HEK293 (cell line): Measurements from ENCODE around the gene SLC25A38.

Source experiments
- CTCF ChIA-PET: fragments of 350-600 bp; formaldehyde crosslinking; extraction: SDS; loops from one replicate; lab custom pipeline; 2021; ENCODE audit warnings: antibody characterized with exemption; lab: Yijun Ruan, JAX
- POLR2A ChIA-PET: fragments of 300-600 bp; formaldehyde crosslinking; extraction: SDS; loops from one replicate; lab custom pipeline; 2020; ENCODE audit warnings: antibody characterized with exemption, inconsistent platforms; lab: Yijun Ruan, JAX
- H3K27ac ChIP-seq: fragments of 200-500 bp; sonication (Bioruptor generic); 2 replicates; pipeline ENCODE4 v1.5.1; 2014; ENCODE audit warnings: low read depth, low read length, control low read depth, inconsistent platforms; ENCODE audit errors: extremely low read depth
- H3K36me3 ChIP-seq, 2 experiments: fragments of 200-500 bp in 1 of 2; sonication (Bioruptor generic) in 1 of 2; 1 replicate in 1 of 2; 2 replicates in 1 of 2; pipeline ENCODE4 v1.5.1; 2014 to 2017; ENCODE audit warnings: inconsistent platforms in 2 of 2, low read length in 2 of 2; ENCODE audit not compliant: control insufficient read depth in 2 of 2, insufficient read depth in 1 of 2
- H3K4me1 ChIP-seq: fragments of 200-500 bp; sonication (Bioruptor generic); 2 replicates; pipeline ENCODE4 v1.5.1; 2014; ENCODE audit warnings: mild to moderate bottlenecking, low read length, inconsistent platforms; ENCODE audit not compliant: control insufficient read depth, insufficient read depth
- H3K4me3 ChIP-seq: 2 replicates; pipeline ENCODE4 v1.5.1; 2011; ENCODE audit warnings: low read depth, mild to moderate bottlenecking, control low read depth, low read length, moderate library complexity
- H3K9me3 ChIP-seq: fragments of 200-500 bp; sonication (Bioruptor generic); 2 replicates; pipeline ENCODE4 v1.5.1; 2014; ENCODE audit warnings: low read depth, low read length, inconsistent platforms; ENCODE audit not compliant: control insufficient read depth, insufficient read depth
- ATF2 ChIP-seq: fragments of 450-650 bp; formaldehyde crosslinking; IDR thresholded peaks from 2 replicates; pipeline ENCODE4 v1.5.1; 2016; ENCODE audit warnings: missing biosample characterization, missing genetic modification characterization, low read depth
- ELK4 ChIP-seq: IDR thresholded peaks from 2 replicates; pipeline ENCODE4 v1.6.1; 2011; ENCODE audit warnings: mild to moderate bottlenecking, low read depth, low read length, borderline replicate concordance
- PATZ1 ChIP-seq: fragments of 450-650 bp; formaldehyde crosslinking; IDR thresholded peaks from 2 replicates; pipeline ENCODE4 v1.5.1; 2016; ENCODE audit warnings: missing biosample characterization, missing genetic modification characterization
- RBAK ChIP-seq: fragments of 450-650 bp; formaldehyde crosslinking; IDR thresholded peaks from 2 replicates; pipeline ENCODE4 v1.5.1; 2016; ENCODE audit warnings: missing biosample characterization, missing genetic modification characterization
- YY1 ChIP-seq: fragments of 450-650 bp; formaldehyde crosslinking; IDR thresholded peaks from 2 replicates; pipeline ENCODE4 v1.5.1; 2018; ENCODE audit warnings: missing biosample characterization, missing genetic modification characterization
- ZFP3 ChIP-seq: fragments of 450-650 bp; formaldehyde crosslinking; IDR thresholded peaks from 2 replicates; pipeline ENCODE4 v1.5.1; 2016; ENCODE audit warnings: low read depth, missing biosample characterization, missing genetic modification characterization
- ZFP69B ChIP-seq: fragments of 450-650 bp; formaldehyde crosslinking; IDR thresholded peaks from 2 replicates; pipeline ENCODE4 v1.5.1; 2016; ENCODE audit warnings: missing biosample characterization, missing genetic modification characterization
- ZNF16 ChIP-seq: fragments of 450-650 bp; formaldehyde crosslinking; IDR thresholded peaks from 2 replicates; pipeline ENCODE4 v1.5.1; 2016; ENCODE audit warnings: low read depth, missing biosample characterization, missing genetic modification characterization
- ZNF175 ChIP-seq: fragments of 450-650 bp; formaldehyde crosslinking; IDR thresholded peaks from 2 replicates; pipeline ENCODE4 v1.5.1; 2016; ENCODE audit warnings: missing biosample characterization, missing genetic modification characterization
- ZNF202 ChIP-seq: fragments of 450-650 bp; formaldehyde crosslinking; IDR thresholded peaks from 2 replicates; pipeline ENCODE4 v1.5.1; 2016; ENCODE audit warnings: missing biosample characterization, missing genetic modification characterization, borderline replicate concordance
- ZNF311 ChIP-seq: fragments of 450-650 bp; formaldehyde crosslinking; IDR thresholded peaks from 2 replicates; pipeline ENCODE4 v1.5.1; 2017; ENCODE audit warnings: missing biosample characterization, missing genetic modification characterization, borderline replicate concordance
- ZNF341 ChIP-seq: fragments of 450-650 bp; formaldehyde crosslinking; IDR thresholded peaks from 2 replicates; pipeline ENCODE4; 2016; ENCODE audit warnings: low read depth, missing biosample characterization, missing genetic modification characterization
- ZNF394 ChIP-seq: fragments of 450-650 bp; formaldehyde crosslinking; IDR thresholded peaks from 2 replicates; pipeline ENCODE4 v1.5.1; 2016; ENCODE audit warnings: missing biosample characterization, missing genetic modification characterization, mild to moderate bottlenecking, moderate library complexity, borderline replicate concordance
- ZNF473 ChIP-seq: fragments of 450-650 bp; formaldehyde crosslinking; IDR thresholded peaks from 2 replicates; pipeline ENCODE4 v1.5.1; 2017; ENCODE audit warnings: missing biosample characterization, missing genetic modification characterization
- ZNF48 ChIP-seq: fragments of 450-650 bp; formaldehyde crosslinking; IDR thresholded peaks from 2 replicates; pipeline ENCODE4 v1.5.1; 2016; ENCODE audit warnings: missing biosample characterization, missing genetic modification characterization
- ZNF513 ChIP-seq: fragments of 450-650 bp; IDR thresholded peaks from 2 replicates; pipeline ENCODE4 v1.5.1; 2018; ENCODE audit warnings: missing biosample characterization, missing genetic modification characterization
- ZNF596 ChIP-seq: fragments of 450-650 bp; IDR thresholded peaks from 2 replicates; pipeline ENCODE4 v1.5.0; 2018; ENCODE audit warnings: missing biosample characterization, mild to moderate bottlenecking, missing genetic modification characterization, moderate library complexity
- ZNF624 ChIP-seq: fragments of 450-650 bp; formaldehyde crosslinking; IDR thresholded peaks from 2 replicates; pipeline ENCODE4 v1.5.1; 2017; ENCODE audit warnings: missing biosample characterization, missing genetic modification characterization
- ZNF626 ChIP-seq: fragments of 450-650 bp; sonication (Bioruptor Pico); formaldehyde crosslinking; IDR thresholded peaks from 2 replicates; pipeline ENCODE4 v1.5.1; 2018; ENCODE audit warnings: missing biosample characterization, missing genetic modification characterization, inconsistent platforms
- ZNF645 ChIP-seq: fragments of 450-650 bp; formaldehyde crosslinking; IDR thresholded peaks from 2 replicates; pipeline ENCODE4; 2016; ENCODE audit warnings: missing biosample characterization, missing genetic modification characterization
- ZNF837 ChIP-seq: fragments of 450-650 bp; formaldehyde crosslinking; IDR thresholded peaks from 2 replicates; pipeline ENCODE4 v1.5.1; 2016; ENCODE audit warnings: missing biosample characterization, missing genetic modification characterization
- TF ChIP-seq, protein P1 (sequence below): fragments of 450-650 bp; formaldehyde crosslinking; IDR thresholded peaks from 2 replicates; pipeline ENCODE4 v1.5.1; 2017; ENCODE audit warnings: missing biosample characterization, missing genetic modification characterization
- TF ChIP-seq, protein P2 (sequence below): sonication (generic); formaldehyde crosslinking; IDR thresholded peaks from 2 replicates; pipeline ENCODE4 v1.8.1; 2022; ENCODE audit warnings: mild to moderate bottlenecking, moderate library complexity, missing genetic modification reagents

SLC25A38 gene

GRCh38 chr3:39388153-39388552, 5.0 kb downstream of the SLC25A38 start:
- H3K4me3 ChIP-seq: no peak overlapping the region
- ChIA-PET POLR2A (no interaction called here), CTCF (interaction anchor here (0.6 kb wide), 1 partner anchor 100 kb away, joined by 3 read pairs; no protein-coding TSS in a partner anchor)
- H3K27ac ChIP-seq: no peak overlapping the region
- 0 out of 2 replicates have a peak, but pooled peaks cover 3% of the 10 kb centered on the region for H3K4me1 ChIP-seq
- peaks cover 0 to 48% of the 10 kb centered on the region in 2 experiments; a peak in 1 of 3 replicates for H3K36me3 ChIP-seq
- H3K9me3 ChIP-seq: no peaks in the 10 kb centered on the region
- TF ChIP-seq ZNF596 (no peak), ZNF16 (tag by site-specific recombination) (no peak), ZFP69B (tag by site-specific recombination) (no peak), ZNF202 (tag by site-specific recombination) (no peak), ZNF473 (no peak), RBAK (tag by site-specific recombination) (no peak), ZNF341 (tag by site-specific recombination) (no peak)
- TF ChIP-seq, protein P1, sequence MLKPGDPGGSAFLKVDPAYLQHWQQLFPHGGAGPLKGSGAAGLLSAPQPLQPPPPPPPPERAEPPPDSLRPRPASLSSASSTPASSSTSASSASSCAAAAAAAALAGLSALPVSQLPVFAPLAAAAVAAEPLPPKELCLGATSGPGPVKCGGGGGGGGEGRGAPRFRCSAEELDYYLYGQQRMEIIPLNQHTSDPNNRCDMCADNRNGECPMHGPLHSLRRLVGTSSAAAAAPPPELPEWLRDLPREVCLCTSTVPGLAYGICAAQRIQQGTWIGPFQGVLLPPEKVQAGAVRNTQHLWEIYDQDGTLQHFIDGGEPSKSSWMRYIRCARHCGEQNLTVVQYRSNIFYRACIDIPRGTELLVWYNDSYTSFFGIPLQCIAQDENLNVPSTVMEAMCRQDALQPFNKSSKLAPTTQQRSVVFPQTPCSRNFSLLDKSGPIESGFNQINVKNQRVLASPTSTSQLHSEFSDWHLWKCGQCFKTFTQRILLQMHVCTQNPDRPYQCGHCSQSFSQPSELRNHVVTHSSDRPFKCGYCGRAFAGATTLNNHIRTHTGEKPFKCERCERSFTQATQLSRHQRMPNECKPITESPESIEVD (tag by site-specific recombination): no peak
- TF ChIP-seq, protein P2, sequence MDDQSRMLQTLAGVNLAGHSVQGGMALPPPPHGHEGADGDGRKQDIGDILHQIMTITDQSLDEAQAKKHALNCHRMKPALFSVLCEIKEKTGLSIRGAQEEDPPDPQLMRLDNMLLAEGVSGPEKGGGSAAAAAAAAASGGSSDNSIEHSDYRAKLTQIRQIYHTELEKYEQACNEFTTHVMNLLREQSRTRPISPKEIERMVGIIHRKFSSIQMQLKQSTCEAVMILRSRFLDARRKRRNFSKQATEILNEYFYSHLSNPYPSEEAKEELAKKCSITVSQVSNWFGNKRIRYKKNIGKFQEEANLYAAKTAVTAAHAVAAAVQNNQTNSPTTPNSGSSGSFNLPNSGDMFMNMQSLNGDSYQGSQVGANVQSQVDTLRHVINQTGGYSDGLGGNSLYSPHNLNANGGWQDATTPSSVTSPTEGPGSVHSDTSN (CRISPR knock-in tag): no peak

DNA sequence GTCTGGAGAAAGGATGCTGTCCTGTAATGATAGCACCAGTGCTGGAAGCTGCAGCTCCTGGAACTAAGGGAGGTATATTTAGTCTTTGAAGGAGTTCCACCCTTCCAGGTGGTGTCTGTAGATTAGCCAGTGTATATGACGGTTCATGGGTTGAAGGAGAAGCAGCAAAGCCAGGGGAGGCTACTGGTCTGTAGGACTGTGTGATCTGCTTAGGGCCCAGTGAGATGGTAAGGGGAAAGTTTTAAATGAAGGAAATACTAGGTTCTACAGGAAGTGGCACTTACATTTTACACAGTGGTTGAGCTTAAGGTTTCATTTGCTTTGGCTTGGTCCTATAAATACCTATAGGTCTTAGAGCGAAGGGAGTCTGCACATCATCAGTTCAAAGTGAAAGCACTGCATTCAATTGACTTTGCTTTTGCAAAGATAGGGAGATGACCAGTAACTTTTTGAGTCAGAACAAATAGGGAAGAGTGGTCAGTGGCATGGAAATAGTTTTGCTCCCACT, 5.6 kb downstream of the SLC25A38 start:
- H3K27ac ChIP-seq: no peak overlapping the region

More for the DNA sequence above, 5.6 kb downstream of the SLC25A38 start:
- H3K9me3 ChIP-seq: no peaks in the 10 kb centered on the region
- H3K4me3 ChIP-seq: no peak overlapping the region
- TF ChIP-seq ZNF645 (tag by site-specific recombination): no peak
- no peak for TF ChIP-seq PATZ1 (tag by site-specific recombination)
- TF ChIP-seq ZNF48 (tag by site-specific recombination): no peak
- no peak for TF ChIP-seq ZFP69B (tag by site-specific recombination)
- TF ChIP-seq ZNF624 (tag by site-specific recombination): no peak
- no peak for TF ChIP-seq ZNF311 (tag by site-specific recombination)
- no peak for TF ChIP-seq ZNF394 (tag by site-specific recombination)
- TF ChIP-seq ZFP3 (tag by site-specific recombination): no peak
- TF ChIP-seq ZNF626 (tag by site-specific recombination): no peak
- TF ChIP-seq ZNF837: no peak
- TF ChIP-seq ZNF513 (tag by site-specific recombination): no peak
- no peak for TF ChIP-seq ZNF175 (tag by site-specific recombination)
- no peak for TF ChIP-seq ELK4
- TF ChIP-seq ATF2: no peak
- TF ChIP-seq YY1 (tag by site-specific recombination): no peak
- no peak for TF ChIP-seq RBAK (tag by site-specific recombination)
- 0 out of 2 replicates have a peak, but pooled peaks cover 3% of the 10 kb centered on the region for H3K4me1 ChIP-seq
- CTCF ChIA-PET: interaction anchor here (0.6 to 1.0 kb wide), 2 partner anchors 11 to 100 kb away, joined by 3 read pairs; no protein-coding TSS in a partner anchor
- H3K36me3 ChIP-seq: peaks cover 0 to 55% of the 10 kb centered on the region in 2 experiments; a peak in 1 of 3 replicates
- POLR2A ChIA-PET: no interaction called here
